ENCODE data around the gene BRD1.

The BRD1 gene

DNA sequence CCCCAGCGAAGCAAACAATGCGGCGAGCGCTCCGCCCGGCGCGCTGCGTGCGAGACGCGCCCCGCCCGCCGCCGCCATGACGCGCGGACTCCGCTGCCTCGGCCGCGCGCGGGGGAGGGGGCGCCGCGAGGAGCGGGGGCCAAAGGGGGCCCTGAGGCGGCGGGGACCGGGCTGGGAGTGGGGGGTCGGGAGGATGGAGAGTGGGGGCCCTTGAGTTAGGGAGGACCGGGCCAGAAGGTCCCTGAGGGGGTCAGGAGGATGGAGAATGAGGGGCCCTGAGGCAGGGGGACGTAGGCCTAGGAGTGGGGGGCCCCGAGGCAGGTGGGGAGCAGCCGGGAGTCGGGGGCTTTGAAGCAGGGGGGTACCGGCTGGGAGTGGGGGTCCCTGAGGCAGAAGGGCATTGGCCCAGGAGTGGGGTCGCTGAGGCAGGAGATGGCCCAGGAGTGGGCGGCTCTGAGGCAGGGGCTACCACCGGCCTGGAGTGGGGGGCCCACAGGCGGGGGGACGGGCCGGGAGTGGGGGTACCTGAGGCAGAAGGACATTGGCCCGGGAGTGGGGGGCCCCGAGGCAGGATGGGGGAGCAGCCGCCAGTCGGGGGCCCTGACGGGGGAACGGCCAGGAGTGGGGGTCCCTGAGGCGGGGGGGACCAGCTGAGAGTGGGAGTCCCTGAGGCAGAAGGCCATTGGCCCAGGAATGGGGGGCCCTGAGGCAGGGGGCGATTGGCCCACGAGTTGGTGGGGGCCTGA is at the start of gene BRD1:
BRD1 (minus strand) TSS at position 21 of the 746 bp plus-strand sequence. CDS start 3,556 bp downstream, outside the sequence.
- H3K9me3 Mint-ChIP-seq = no peaks in the 10 kb centered on the region
- no peaks in the 10 kb centered on the region for H3K27me3 Mint-ChIP-seq
- peak; percentile 83 for ATAC-seq
- H3K27ac Mint-ChIP-seq = peak within 1 kb of the TSS; percentile 84
- peaks cover 49% of the 10 kb centered on the region for H3K4me1 Mint-ChIP-seq
- peak within 1 kb of the TSS; percentile 86 for H3K4me3 Mint-ChIP-seq
- peaks cover 18% of the 10 kb centered on the region for H3K36me3 Mint-ChIP-seq

DNA sequence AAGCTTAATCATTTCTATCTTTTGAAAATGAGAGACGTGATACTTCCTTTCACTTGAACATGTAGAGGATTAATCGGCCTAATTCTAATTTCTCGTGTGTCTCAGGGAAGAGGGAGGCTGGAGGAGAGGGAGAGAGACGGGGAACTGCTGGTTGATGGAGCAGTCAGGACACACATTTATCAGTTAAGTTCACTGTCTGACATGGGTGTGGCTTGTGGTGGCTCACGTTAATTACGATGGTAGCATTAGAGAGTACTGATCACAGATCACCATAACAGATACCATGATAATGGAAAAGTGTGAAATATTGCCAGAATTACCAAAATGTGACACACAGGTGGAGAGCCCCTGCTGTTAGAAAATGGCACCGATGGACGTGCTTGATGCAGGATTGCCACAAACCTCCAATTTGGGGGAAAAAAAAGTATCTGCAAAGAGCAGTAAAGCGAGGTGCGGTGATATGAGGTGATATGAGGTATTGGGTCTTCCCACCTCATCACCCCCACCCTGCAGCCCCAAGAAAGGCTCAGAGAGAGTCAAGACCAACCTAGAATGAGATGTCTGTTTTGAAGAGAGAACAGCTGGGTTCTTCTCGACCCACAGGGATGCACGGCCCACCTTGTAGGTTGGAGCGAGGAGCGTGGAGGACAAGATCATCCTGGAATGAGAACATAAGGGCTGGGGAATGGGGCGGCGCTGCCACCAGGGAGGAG is 45.7 kb upstream of the BRD1 start:
- Mint-ChIP-seq H3K9me3 (peaks cover 5% of the 10 kb centered on the region), H3K4me3 (no peak overlapping the region), H3K36me3 (peaks cover 58% of the 10 kb centered on the region), H3K27ac (no peak overlapping the region), H3K27me3 (no peaks in the 10 kb centered on the region), H3K4me1 (peaks cover 19% of the 10 kb centered on the region)
- ATAC-seq = no peak

DNA sequence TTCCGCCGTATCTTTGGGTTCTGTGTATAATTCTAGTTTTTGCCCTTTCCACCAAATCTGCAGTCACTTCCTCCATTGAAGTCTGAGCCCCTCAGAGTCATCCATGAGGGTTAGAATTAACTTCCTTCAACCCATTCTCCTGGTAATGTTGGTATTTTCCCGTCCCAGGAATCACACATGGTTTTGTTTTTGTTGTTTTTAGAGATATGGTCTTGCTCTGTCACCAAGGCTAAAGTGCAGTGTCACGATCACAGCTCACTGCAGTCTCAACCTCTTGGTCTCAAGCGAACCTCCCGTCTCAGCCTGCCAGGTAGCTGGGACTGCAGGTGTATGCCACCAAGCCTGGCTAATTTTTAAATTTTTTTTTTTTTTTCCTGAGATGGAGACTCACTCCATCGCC is 44.7 kb upstream of the BRD1 start:
- ATAC-seq = no peak
- no peak overlapping the region for H3K27ac Mint-ChIP-seq
- peaks cover 5% of the 10 kb centered on the region for H3K9me3 Mint-ChIP-seq
- H3K27me3 Mint-ChIP-seq = no peaks in the 10 kb centered on the region
- peaks cover 58% of the 10 kb centered on the region for H3K36me3 Mint-ChIP-seq
- H3K4me1 Mint-ChIP-seq = peaks cover 18% of the 10 kb centered on the region
- no peak overlapping the region for H3K4me3 Mint-ChIP-seq

DNA sequence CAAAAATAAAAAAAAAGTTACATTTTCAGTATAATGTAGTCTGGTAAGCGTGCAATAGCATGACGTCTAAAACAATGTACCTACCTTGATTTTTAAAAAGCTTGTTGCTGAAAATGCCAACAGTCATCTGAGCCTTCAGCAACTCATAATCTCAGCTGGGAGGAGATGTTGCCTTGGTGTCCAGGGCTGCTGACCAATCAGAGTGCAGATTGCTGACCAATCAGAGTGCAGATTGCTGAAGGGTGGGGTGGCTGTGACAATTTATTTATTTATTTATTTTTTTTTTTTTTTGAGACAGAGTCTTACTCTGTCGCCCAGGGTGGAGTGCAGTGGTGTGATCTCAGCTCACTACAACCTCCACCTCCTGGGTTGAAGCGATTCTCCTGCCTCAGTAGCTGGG is 43.8 kb upstream of the BRD1 start:
- Mint-ChIP-seq H3K9me3 (peaks cover 8% of the 10 kb centered on the region), H3K4me3 (no peak overlapping the region), H3K4me1 (peaks cover 17% of the 10 kb centered on the region), H3K36me3 (peaks cover 64% of the 10 kb centered on the region), H3K27ac (no peak overlapping the region), H3K27me3 (no peaks in the 10 kb centered on the region)
- ATAC-seq = no peak

DNA sequence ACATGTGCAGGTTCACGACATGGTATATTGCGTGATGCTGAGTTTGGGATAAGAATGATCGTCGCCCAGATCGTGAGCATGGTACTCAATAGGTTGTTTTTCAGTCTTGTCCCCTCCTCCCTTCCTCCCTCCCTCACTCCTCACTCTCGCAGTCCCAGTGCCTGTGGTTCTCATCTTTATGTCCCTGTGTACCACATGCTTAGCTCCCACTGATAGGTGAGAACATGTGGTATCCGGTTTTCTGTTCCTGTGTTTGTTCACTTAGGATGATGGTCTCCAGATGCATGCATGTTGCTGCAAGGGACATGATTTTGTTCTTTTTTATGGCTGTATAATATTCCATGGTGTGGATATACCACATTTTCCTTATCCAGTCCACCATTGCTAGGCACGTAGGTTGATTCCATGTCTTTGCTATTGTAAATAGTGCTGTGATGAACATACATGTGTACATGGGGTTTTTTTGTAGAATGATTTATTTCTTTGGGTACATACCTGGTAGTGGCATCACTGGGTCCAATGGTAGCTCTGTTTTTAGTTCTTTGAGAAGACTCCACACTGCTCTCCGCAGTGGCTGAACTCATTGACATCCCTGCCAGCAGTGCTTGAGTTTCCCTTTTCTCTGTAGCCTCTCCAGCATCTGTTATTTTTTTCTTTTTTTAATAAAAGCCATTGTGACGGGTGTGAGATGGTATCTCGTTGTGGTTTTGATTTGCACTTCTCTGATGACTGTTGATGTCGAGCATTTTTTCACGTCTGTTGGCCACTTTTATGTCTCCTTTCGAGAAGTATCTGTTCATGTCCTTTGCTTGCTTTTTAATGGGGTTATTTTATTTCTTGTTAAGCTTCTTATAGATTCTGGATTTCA is 42.4 kb upstream of the BRD1 start:
- peaks cover 67% of the 10 kb centered on the region for H3K36me3 Mint-ChIP-seq
- no peaks in the 10 kb centered on the region for H3K27me3 Mint-ChIP-seq
- H3K9me3 Mint-ChIP-seq = peaks cover 15% of the 10 kb centered on the region
- no peak overlapping the region for H3K27ac Mint-ChIP-seq
- no peak overlapping the region for H3K4me3 Mint-ChIP-seq
- ATAC-seq = no peak
- peaks cover 12% of the 10 kb centered on the region for H3K4me1 Mint-ChIP-seq

DNA sequence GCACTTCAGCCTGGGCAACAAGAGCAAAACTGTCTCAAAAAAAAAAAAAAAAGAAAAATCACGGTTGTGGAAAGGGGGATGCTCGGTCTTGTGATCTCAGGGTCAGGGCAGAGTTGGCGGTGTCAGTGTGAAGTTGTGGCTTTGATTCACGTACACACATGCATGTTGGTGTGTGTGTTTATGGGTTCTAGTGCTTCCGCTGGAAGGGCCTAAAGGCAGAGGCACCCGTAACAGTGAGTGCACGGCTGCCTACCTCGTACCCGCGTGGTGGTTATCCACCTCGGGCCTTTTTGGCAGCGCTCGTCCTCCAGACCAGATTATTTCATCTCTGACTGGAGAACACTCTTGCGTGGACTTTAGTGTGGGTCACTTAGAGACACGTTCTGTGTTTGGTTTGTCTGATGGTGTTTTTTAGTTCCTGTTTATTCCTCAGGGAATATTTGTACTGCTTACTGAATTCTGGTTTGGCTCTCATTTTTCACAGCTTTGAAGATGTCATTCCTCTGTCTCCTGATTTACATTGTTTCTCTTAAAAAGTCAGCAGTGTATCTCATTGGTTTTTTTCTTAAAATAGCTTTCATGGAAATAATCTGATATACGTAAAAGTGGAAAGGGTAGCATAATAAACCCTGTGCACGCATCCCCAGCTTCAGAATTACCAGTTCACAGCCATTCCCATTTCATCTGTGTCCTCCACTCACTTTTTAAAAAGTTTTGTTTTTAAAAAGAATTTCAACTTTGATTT is 41.6 kb upstream of the BRD1 start:
- Mint-ChIP-seq H3K4me1 (peaks cover 12% of the 10 kb centered on the region), H3K4me3 (no peak overlapping the region), H3K9me3 (peaks cover 15% of the 10 kb centered on the region), H3K36me3 (peaks cover 62% of the 10 kb centered on the region), H3K27me3 (no peaks in the 10 kb centered on the region), H3K27ac (no peak overlapping the region)
- ATAC-seq = no peak

DNA sequence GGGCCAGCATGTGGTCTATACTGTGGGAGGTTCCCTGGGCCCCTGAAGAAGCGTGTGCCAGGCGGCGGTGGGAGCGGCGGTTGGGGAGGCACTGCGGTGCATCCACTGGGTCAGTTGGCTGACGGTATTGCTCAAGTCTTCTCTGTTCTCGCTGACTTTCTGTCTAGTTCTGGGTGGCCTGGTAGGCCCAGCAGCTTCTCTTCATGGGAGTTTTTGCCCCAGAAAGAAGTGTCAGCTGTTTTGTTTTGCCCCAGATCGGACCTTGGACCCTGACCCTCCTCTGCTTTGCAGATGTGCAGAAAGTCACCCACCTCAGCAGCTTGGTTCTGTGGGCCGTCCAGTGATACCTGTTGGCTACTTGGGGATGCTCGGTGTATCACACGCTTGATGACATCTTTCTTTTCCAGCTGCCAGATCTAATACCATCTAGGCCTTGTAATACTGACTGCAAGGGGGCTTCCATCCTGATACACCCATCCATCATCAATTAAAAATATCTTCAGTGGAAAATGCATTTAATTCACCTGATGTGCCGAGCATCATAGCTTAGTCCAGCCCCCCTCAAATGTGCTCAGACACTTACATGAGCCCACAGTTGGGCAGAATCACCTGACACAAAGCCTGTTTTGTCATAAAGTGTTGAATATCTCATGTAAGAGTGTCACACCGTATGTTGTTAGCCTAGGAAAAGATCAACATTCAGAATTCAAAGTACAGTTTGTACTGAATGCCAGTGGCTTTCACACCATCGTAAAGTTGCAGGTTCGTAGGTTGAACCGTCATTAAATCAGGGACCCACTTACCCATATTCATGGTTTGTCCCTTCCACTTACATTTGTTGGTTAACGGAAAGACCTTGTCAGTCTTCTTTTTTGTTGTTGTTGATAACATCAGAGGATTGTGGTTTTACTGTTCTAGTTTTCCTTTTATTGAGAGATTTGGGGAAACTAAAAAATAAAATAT is 39.9 kb upstream of the BRD1 start:
- Mint-ChIP-seq H3K36me3 (peaks cover 49% of the 10 kb centered on the region), H3K4me1 (peaks cover 7% of the 10 kb centered on the region)

DNA sequence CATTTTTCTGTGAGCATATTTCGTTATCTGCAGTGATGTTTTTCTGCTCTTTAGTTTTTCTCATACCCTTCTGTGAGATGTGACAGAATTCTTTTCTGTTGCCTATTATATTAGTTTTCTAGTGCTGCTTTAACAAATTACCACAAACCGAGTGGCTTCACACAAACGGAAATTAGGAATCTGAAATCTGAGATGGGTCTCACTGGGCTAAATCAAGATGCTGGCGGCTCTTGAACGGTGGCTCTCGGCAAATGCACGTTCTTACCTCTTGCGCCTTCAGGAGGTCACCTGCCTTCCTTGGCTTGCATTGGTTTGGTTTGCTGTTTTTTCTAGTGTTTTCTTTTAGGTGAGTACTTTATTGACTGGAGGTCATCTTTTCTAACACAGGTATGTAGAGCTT is 39.0 kb upstream of the BRD1 start:
- H3K9me3 Mint-ChIP-seq = peaks cover 15% of the 10 kb centered on the region
- H3K4me1 Mint-ChIP-seq = peaks cover 14% of the 10 kb centered on the region
- no peaks in the 10 kb centered on the region for H3K27me3 Mint-ChIP-seq
- peaks cover 49% of the 10 kb centered on the region for H3K36me3 Mint-ChIP-seq
- ATAC-seq = no peak
- H3K27ac Mint-ChIP-seq = no peak overlapping the region
- H3K4me3 Mint-ChIP-seq = no peak overlapping the region

More for the DNA sequence above, 39.9 kb upstream of the BRD1 start:
- Mint-ChIP-seq H3K27ac (no peak overlapping the region), H3K27me3 (no peaks in the 10 kb centered on the region), H3K4me3 (no peak overlapping the region), H3K9me3 (peaks cover 15% of the 10 kb centered on the region)
- ATAC-seq = no peak

DNA sequence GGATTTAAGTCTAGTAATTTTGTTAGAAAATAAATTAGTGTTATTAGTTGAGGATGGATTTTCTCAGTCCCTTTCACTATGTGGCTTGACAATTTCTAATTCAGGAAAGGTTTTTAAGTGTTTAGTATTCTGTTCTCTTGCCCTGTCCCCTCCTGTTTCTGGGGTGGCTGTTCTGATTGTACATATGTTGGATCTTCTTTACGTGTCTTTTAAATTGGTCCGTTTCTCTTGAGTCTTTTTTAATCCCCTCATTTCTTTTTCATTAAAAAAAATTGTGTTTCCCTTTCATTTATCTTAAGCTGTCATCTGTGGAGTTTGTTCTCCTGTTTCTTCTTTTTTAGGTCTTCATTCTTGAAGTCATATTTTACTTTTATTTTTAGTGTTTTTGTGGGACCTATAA is 38.5 kb upstream of the BRD1 start:
- no peak overlapping the region for H3K27ac Mint-ChIP-seq
- no peak for ATAC-seq
- no peak overlapping the region for H3K4me3 Mint-ChIP-seq
- peaks cover 15% of the 10 kb centered on the region for H3K9me3 Mint-ChIP-seq
- peaks cover 20% of the 10 kb centered on the region for H3K4me1 Mint-ChIP-seq
- H3K36me3 Mint-ChIP-seq = peaks cover 49% of the 10 kb centered on the region
- H3K27me3 Mint-ChIP-seq = no peaks in the 10 kb centered on the region

DNA sequence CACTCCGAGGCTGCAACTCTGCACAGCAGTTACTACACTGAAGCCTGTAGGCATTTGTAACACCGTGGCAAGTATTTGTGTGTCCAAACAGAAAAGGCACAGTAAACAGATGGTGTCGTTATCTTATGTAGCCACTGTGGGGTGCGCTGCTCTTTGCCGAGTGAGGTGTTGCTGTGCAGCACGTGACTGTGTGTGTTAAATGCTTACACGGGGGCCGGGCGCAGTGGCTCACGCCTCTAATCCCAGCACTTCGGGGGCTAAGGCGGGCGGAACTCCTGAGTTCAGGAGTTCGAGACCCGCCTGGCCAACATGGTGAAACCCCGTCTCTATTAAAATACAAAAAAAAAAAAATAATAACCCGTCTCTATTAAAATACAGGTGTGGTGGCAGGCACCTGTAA is 37.5 kb upstream of the BRD1 start:
- Mint-ChIP-seq H3K27ac (no peak overlapping the region), H3K4me1 (peaks cover 20% of the 10 kb centered on the region), H3K4me3 (no peak overlapping the region), H3K36me3 (peaks cover 44% of the 10 kb centered on the region), H3K27me3 (no peaks in the 10 kb centered on the region), H3K9me3 (peaks cover 15% of the 10 kb centered on the region)
- no peak for ATAC-seq

DNA sequence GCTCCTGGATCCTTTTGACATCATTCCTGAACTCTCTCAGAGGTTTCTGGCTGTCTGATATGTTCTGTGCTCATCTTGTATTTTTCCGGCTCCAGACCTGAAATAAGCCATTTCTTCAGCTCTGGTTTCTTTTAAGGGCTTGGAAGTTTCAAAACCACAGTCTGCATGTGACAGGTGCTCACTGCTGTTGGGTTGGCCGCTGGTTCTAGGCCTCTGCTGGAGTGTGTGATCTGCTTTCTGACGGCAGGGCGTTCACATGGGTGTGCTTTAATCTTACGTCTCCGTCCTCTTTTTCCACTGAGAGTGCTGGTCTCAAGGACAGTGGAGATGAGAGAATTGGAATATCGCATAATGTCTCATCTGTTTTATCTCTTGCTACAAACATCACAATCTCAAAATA is 36.3 kb upstream of the BRD1 start:
- peaks cover 32% of the 10 kb centered on the region for H3K36me3 Mint-ChIP-seq
- H3K27ac Mint-ChIP-seq = no peak overlapping the region
- H3K4me1 Mint-ChIP-seq = peaks cover 25% of the 10 kb centered on the region
- no peak overlapping the region for H3K4me3 Mint-ChIP-seq
- H3K9me3 Mint-ChIP-seq = peaks cover 10% of the 10 kb centered on the region
- no peak for ATAC-seq
- H3K27me3 Mint-ChIP-seq = no peaks in the 10 kb centered on the region

DNA sequence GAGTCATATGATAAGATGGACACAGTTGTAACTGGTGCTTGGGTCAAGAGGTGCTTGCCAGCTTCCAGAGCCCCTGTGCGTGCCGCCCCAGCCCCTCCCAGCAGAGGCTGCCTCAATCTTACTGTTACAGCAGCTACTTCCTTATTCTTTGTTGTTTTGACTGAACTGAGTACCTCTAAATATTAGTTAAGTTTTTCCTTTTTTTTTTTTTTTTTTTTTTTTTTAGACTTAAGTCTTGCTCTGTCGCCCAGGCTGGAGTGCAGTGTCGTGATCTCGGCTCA is 34.8 kb upstream of the BRD1 start:
- Mint-ChIP-seq H3K4me1 (peaks cover 34% of the 10 kb centered on the region), H3K27ac (no peak overlapping the region), H3K9me3 (peaks cover 10% of the 10 kb centered on the region), H3K27me3 (no peaks in the 10 kb centered on the region), H3K4me3 (no peak overlapping the region), H3K36me3 (peaks cover 21% of the 10 kb centered on the region)
- ATAC-seq = no peak

DNA sequence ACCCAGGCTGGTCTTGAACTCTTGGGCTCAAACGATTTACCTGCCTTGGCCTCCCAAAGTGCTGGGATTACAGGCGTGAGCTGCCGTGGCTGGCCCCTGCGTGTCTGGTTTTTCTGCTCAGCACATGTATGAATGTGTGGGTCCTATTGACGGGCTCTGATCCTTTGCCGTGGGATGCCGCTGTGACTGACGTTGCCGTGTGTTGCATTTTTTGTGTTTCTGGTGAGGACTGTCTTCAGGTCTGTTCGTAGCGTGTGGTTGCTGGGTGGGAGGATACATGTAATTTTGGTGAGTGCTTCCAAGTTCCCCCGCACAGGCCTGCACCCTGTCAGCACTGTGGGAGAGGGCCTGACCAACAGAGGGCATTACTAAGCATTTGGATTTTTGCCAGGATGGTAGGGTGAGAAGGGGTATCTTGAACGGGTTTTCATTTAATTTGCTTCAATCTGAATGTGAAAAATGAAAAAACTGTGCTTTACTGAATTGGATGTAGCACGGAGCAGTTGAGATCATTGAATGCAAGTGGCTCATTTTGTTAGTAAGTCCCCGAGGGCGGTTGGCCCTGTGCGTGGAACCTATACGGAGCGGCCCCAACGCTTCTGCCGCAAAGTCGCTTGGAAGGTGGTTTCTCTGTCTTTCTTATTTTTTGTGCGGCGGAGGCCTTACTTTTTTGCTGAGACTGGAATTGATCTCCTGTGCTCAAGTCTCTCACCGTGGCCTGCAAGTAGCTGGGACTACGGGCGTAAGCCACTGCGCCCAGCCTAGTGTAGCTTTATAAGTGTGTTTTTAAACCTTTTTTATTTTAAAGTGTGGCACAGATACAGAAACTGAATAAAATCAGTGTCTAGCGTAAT is 34.2 kb upstream of the BRD1 start:
- peaks cover 15% of the 10 kb centered on the region for H3K36me3 Mint-ChIP-seq
- H3K27ac Mint-ChIP-seq = no peak overlapping the region
- H3K27me3 Mint-ChIP-seq = no peaks in the 10 kb centered on the region
- H3K9me3 Mint-ChIP-seq = peaks cover 10% of the 10 kb centered on the region
- no peak overlapping the region for H3K4me3 Mint-ChIP-seq
- ATAC-seq = no peak
- peaks cover 34% of the 10 kb centered on the region for H3K4me1 Mint-ChIP-seq

Measured in stimulated activated memory B cell treated with anti-CD40 and anti-IgM and Interleukin-4, amounts not matched to agents 10 μg/mL and 1 μg/mL and 100 μg/mL, for 72 hours (primary cell).